G401 (cell line): ENCODE data around the gene SPEG. TPM values are rescaled to one million over a fixed set of nuclear protein-coding genes. Genes with fewer than 3 reads are reported as not detected.
"Not testable (repeated sequence)": the region's sequence is repeated elsewhere in the genome, so short reads cannot be mapped to it uniquely, and the experiment has no call there.

Source experiments
- DNase-seq: peaks from one replicate; pipeline ENCODE4 v3.0.0-alpha.2; 2015; ENCODE audit warnings: low spot score
- in situ Hi-C: cut with HindIII; loops from 2 replicates; pipeline ENCODE4 v1.10.0; 2016; ENCODE audit warnings: low sequenced_read_pairs, mixed read lengths
- total RNA-seq: library from RNA; depleted of rRNA; stranded (reverse); fragments of >200 nt; shearing (Covaris generic); gene quantifications from 2 replicates; pipeline ENCODE4 v1.2.3, GENCODE V29; 2014

SPEG gene
- total RNA-seq, 1 experiment from 2014 or later: 11.1 TPM

DNA sequence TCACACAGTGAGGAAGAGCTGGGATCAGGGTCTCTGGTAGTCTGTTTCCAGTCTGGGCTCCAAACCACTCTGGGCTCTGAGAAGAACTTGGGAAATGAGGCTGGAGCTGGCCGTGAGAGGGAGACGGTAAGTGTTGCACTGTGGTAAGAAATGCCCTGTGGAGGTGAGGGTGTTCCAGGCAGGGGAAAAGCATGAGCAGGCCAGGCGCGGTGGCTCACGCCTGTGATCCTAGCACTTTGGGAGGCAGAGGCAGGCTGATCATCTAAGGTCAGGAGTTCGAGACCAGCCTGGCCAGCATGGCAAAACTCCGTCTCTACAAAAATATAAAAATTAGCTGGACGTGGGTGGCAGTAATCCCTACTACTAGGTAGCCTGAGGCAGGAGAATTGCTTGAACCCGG lies 30.8 kb upstream of the SPEG start:
- in situ Hi-C loops: no loop called here
- no peak for DNase-seq

DNA sequence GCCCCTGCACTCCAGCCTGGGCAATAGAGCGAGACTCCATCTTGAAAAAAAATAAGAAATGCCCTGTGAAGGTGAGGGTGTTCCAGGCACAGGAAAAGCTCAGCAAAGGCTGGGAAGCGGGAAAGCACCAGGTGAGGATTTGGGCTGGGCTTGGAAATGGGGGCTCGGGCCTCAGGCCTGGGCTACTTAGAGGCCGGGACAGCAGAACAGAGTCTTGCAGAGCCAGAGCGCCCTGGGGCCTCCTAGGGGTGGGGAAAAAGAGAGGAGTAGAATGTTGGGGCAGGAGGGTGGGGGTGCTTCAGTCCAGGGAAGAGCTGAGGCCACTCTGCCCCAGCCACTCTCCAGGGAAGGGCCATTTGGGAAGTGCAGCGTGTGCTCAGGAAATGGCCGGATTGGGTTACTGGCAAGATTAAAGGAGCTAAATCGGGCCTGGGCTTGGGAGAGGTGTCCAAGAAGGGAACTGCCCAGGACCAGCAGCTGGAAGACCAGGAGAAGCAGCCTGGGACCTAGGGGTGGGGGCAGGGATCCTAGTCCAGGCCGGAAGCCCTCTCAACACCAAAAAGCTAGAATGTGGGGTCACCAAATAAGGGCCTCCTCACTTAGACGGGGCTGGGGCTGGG lies 30.2 kb upstream of the SPEG start:
- no peak for DNase-seq
- in situ Hi-C loops: no loop called here

DNA sequence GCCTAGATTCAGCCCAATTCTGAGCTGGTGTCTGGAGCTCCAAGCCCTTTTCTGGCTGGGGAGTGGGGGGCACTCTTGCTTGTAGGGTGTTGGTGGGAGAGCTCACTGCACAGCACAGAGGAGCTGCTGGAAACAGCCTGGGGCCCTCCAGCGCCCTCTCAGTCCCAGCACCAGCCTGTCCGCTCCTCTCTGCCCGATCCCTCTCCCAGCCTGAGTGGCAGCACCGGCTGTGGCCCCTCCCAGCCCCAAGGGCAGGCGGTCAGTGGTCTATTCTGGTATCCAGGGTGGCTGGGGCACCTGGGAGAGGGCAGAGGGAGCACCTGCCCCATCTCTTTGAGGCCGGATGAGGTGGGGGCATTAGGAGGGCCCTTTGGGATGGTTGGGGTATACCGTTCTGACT lies 29.7 kb upstream of the SPEG start:
- DNase-seq: no peak
- in situ Hi-C loops: no loop called here

DNA sequence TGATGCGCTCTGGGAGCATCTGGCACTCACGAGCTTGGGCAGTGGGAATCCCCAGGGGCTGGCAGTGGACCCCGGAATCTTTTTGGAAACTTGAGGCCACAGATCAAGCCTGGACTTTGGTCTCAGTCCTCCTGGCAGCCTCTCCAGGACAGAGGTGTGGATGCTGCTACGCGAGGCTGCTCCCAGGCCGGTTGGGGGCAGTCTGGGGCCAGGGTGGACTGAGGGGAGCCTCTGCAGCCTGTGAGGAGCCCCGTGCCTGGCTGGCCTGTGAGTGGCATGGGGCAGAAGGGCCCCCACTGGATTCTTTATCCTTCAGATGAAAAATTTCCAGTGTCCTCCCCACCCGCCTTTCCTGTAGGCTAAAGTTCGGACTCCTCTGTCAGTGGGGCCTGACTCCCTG lies 29.2 kb upstream of the SPEG start:
- in situ Hi-C loops: no loop called here
- no peak for DNase-seq

DNA sequence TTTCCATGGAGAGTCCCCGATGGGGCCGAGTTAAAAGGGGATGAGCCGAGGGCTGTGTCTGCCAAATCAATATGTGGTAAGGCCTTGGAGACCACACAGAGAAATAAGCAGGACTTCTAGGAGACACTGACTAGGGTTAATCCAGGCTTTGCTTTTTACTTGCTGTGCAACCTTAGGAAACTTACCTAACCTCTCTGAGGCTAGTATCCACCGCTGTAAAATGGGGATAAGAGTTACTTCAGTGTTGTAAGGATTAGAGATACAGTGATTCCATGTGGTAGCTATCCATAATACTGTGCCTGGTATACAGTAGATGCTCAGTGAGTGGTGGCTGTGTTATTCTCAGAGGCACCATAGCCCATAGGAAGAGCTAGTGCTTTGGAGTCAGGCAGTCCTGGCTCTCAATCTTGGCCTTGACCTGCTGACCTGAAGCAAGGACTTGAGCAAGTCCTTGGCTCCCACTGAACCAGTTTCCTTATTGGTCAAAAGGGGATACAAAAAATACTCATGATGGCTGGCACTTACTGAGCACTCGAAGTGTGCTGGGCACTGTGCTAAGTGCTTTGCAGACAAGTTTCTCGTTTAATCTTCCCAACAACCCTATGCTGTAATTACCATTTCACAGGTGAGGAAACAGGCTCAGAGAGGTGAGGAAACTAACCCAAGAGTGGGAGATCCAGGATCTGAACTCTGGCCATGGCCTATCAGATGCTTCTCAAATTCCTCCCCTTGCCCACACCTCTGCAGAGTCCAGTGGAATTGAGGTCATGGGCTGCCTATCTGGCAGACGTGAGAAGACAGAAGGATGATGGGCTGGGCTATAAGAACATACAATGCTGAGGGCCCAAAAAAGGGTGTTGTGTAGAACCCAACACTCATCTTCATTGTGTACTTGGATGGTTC lies 28.4 kb upstream of the SPEG start:
- in situ Hi-C loops: no loop called here
- DNase-seq: no peak

DNA sequence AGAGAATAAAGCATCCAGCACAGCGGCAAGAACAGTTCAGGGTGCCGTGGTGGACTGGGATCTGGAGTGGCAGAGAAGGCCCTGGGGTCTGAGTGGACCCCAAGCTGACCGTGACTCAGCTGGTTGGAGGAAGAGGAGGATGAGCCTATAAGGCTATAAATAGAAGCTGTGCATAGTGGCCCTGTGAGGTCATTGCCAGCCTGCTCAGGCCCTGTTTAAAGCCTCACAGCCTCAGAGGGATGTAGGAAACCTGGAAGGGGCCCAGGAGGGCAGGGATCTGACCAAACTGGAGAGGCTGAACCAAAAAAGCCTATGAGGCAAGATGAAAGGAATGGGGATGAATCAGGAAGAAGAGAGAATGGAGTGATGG lies 27.8 kb upstream of the SPEG start:
- in situ Hi-C loops: no loop called here
- no peak for DNase-seq

DNA sequence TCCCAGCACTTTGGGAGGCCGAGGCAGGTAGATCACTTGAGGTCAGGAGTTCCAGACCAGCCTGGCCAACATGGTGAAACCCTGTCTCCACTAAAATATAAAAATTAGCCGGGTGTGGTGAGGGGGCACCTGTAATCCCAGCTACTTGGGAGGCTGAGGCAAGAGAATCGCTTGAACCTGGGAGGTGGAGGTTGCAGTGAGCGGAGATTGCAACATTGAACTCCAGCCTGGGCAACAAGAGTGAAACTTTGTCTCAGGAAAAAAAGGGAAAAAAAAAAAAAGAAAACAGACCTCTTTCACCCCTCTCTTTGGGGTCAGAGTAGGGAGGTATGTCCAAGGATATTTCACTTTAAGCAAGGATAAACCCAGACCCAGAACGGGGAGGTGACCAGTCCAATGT lies 27.3 kb upstream of the SPEG start:
- DNase-seq, in situ Hi-C loops: not testable (repeated sequence)

DNA sequence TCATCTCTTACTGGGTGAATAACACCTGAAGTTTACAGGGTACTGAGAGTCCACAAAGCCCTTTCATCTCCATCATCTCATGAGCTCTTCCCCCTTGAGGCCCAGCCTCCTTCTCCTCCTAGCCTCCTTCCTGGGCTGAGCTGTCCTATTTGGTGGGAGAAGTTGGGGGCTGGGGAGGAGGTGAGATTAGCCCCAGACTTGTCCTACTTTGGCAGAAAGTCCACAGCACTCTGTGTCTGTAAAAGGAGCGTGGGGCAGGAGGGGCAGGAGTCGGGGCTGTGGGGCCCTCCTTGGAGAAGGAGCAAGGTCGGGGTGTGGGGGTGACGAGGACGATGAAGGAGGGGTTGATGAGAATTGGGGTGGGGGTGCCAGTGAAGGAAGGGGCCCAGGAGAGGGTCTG lies 26.4 kb upstream of the SPEG start:
- in situ Hi-C loops: no loop called here
- DNase-seq: no peak

DNA sequence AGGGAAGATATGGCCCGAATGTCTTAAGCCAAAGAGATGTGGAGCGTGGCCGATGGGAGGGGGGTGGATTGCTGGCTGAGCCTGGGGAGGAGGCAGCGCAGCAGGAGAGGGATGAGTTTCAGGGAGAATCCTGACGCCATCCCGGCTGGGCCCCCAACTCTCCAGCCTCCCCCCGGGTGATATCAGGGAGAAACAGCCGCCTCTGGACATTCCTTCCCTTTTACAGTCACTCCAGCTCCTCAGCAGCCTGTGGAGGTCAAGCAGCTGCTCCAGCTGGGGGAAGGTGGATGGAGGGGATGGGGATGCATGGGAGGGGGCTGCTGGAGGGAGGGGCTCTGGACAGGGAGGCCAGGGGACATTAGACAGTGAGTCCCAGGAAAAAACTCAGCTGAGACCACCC lies 26.0 kb upstream of the SPEG start:
- DNase-seq: no peak
- in situ Hi-C loops: no loop called here

DNA sequence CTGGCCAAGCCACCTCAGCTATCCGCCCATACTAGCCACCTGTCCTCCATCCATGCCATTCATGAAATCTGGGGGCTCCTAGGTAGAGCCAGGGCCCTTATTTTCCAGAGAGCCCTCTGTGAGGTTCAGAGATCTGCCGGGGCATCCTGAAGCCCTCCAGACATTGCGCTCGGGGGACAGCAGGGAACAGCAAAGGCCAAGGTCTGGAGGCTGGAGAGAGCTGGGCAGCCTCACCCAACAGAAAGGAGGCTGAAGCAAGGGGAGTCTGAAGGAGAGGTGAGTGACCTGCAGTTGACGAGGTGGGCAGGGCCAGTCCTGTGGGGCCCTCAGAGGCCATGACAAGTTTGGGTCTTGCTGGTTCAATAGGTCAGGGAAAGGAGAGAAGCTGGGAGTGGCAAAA lies 25.0 kb upstream of the SPEG start:
- in situ Hi-C loops: no loop called here
- no peak for DNase-seq

DNA sequence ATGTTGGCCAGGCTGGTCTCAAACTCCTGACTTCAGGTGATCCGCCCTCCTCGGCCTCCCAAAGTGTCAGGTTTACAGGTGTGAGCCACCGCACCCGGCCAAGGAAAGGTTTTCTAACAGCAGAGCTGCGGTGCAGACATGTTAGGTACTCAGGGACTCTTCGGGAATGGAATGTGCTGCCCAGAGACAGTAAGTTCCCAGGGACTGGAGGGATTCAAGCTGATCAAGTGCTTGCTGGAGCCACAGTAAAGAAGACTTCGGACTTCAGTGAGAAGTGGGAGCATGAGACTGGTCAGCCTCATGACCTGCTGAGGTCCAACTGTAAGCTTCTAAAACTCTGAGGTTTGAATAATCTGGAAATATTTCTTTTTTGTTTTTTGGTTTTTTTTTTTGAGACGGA lies 24.3 kb upstream of the SPEG start:
- in situ Hi-C loops: no loop called here
- DNase-seq: no peak

DNA sequence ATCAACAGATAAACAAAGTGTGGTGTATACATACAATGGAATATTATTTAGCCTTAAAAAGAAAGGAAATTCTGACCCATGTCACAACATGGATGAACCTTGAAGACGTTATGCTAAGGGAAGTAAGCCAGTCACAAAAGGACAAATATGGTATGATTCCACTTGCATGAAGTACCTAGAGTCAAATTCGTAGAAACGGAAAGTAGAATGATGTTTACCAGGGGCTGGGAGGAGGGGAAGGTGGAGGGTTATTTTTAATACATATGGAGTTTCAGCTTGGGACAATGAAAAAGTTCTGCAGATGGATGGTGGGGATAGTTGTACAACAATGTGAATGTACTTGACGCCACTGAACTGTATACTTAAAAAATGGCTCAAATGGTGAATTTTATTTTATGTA lies 19.8 kb upstream of the SPEG start:
- DNase-seq: no peak
- in situ Hi-C loops: no loop called here

DNA sequence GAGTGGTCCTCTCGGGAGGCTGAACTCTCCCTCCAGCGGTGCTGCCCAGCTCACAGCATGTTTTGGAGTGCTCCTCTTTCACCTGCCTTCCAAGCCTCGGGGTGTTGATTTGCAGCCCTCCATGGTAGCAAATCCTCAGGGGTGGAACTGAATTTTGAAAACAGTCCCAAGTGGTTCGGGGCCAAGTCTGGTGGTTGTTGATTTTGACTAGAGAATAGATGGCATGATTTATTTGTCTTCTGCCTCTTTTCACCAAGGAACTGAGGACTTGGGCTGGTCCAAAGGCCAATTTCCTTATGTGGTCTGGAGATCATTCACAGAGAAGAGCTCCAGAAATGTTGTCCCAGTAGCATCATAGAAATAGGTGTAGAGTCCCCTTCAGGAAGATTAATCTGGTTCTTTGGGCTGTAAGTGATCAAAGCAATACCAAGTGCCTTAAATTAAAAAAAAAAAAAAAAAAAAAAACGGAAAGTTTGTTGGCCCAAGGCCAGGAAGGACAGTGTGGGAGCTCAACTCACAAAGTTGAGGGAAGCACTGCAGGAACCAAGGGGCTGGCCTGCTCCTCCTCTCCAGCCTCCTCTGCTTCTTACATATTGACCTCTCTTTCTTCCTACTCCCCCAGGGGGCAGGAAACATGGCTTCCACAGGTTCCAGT lies 18.9 kb upstream of the SPEG start:
- in situ Hi-C loops: no loop called here
- DNase-seq: no peak

DNA sequence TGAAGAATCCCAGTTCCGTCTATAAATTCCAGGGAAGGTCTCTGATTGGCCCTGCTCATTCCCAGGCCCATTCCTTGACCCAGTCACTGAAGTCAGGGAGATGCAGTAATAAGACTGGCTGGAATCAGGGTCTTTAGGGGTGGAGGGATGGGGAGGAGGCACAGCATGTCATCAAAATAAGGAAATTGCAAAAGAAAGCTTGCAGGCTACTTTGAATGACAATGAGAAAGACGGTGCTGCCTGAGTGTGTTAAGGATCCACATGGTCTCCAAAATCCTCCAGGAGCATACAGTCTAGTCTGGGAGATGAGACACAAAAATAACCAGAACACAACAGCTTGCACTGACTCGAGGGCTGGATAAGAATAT lies 18.4 kb upstream of the SPEG start:
- in situ Hi-C loops: no loop called here
- DNase-seq: no peak

DNA sequence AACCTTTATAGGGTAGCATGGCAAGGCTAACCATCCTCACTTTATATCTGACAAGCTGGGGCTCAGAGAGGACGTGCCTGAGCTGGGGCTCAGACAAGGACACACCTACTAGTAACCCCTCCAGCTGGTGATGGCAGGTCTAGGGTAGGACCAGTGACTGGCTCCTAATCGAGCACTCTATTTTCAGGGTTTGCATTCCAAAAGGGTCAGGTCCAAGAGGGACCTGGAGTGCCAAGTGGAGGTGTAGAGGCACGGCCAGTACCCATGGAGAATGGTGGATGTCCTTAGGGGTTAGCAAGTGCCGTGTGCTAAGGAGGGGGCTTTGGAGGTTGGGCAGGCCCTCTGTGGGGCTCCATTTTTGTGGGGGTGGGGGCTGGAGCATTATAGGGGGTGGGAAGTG lies 17.7 kb upstream of the SPEG start:
- DNase-seq: no peak
- in situ Hi-C loops: no loop called here

DNA sequence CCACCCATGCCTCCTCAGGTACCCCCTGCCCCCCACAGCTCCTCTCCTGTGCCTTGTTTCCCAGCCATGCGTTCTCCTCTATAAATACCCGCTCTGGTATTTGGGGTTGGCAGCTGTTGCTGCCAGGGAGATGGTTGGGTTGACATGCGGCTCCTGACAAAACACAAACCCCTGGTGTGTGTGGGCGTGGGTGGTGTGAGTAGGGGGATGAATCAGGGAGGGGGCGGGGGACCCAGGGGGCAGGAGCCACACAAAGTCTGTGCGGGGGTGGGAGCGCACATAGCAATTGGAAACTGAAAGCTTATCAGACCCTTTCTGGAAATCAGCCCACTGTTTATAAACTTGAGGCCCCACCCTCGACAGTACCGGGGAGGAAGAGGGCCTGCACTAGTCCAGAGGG lies 17.3 kb upstream of the SPEG start:
- in situ Hi-C loops: no loop called here
- no peak for DNase-seq

DNA sequence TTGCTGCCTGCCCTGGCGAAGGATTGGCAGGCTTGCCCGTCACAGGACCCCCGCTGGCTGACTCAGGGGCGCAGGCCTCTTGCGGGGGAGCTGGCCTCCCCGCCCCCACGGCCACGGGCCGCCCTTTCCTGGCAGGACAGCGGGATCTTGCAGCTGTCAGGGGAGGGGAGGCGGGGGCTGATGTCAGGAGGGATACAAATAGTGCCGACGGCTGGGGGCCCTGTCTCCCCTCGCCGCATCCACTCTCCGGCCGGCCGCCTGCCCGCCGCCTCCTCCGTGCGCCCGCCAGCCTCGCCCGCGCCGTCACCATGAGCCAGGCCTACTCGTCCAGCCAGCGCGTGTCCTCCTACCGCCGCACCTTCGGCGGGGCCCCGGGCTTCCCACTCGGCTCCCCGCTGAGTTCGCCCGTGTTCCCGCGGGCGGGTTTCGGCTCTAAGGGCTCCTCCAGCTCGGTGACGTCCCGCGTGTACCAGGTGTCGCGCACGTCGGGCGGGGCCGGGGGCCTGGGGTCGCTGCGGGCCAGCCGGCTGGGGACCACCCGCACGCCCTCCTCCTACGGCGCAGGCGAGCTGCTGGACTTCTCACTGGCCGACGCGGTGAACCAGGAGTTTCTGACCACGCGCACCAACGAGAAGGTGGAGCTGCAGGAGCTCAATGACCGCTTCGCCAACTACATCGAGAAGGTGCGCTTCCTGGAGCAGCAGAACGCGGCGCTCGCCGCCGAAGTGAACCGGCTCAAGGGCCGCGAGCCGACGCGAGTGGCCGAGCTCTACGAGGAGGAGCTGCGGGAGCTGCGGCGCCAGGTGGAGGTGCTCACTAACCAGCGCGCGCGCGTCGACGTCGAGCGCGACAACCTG lies 16.3 kb upstream of the SPEG start, which contains the start of gene DES:
Gene DES (plus strand): TSS at position 223 of the 857 bp plus-strand sequence. CDS start 86 bp downstream, at position 309.
- no peak for DNase-seq

DNA sequence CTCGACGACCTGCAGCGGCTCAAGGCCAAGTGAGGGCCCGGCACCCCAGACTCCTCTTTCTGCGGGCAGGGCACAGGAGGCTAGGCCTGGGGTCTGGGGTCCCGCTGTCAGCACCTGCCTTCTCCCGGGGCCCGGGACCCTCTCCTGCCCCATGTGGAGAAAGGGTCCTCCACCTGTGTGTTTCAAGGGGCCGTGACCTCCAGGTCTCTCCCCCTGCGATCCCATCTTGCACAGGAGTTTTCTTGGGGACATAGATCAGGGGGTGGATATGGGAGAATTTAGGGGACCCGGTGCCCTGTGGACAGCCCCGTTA lies 15.7 kb upstream of the SPEG start:
- in situ Hi-C loops: no loop called here
- no peak for DNase-seq

More for the DNA sequence above, 16.3 kb upstream of the SPEG start, which contains the start of gene DES:
- in situ Hi-C loops: no loop called here

DNA sequence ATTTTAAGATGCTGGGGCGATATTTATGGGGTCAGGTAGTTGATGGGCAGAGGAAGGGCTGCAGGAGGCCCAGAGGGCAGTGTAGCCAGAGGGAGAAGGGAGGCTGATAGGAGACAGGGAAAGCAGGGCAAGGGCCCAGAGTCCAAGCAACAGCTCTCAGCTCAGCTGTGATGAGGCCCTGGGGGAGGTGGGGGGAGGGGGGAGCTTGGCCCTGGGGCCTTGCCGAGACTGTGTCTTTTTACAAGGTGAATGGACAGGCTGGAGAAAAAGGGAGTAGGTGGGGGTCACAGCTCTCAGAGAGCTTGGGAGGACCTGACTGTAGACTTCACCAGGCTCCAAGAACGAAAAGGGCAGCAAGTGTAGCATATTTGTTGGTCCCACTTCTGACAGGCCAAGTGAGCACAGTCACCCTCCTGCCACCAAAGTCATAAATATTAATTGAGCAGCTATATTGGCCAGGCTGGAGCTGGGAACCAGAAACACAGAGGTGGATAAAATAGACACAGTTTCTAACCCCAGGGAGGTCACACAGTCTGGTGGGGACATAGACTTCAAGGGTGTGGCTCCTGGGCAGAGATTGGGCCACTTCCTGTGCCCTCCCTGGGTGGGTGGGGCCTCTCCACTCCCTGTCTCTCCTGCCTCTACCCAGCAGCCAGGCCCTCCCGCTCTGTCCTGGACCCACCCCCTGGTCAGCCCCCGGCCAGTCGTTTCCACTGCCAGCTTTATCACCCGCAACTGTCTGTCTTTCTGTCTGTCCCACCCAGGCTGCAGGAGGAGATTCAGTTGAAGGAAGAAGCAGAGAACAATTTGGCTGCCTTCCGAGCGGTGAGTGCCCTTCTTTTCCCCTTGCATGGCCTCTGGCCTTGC lies 15.1 kb upstream of the SPEG start:
- in situ Hi-C loops: no loop called here
- no peak for DNase-seq
